Activated CD4-positive, alpha-beta T cell treated with anti-CD3 and anti-CD28 coated beads, Interleukin-2, amount 50 U/mL, for 48 hours (primary cell): ENCODE measurements around the gene CMTM8.

ENCODE experiments used
- DNase-seq, 2 experiments: peaks; one replicate each; pipeline ENCODE4 v3.0.0-alpha.2; 2020

Gene CMTM8

DNA sequence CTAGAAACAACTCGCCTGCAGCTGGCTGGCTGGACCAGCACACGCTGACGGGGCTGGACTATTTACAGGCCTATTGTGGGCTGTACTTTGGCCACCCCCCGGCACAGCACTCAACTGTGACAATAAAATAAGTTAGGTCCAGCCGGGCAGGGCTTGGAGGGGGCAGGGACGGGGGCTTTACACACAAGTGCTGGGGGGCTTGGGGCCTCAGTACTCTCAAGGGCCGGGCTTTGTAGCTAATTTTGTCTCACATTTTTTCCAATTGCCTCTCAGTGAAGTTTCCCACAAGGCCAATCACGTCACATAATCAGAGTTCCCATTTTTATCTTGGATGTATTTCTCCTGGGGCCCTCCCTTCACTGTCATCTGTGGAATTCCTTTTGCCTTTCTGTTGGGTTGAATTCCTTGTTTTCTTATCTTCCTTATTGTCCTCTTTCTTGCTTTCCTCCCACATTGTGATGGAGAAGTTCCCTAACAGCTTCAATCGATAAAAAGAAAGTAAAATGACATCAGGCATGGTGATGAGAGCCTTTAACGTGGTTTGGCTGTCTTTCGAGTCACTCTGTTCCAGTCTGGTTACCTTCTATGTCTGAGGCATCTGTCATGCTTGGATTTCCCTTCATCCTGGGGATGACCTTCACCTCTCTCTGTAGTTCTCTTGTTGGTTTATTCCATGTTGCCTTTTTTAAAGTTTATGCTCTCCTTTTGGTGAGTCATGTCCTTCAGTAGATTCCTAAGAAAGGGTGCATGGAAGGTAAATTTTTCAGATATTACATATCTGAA, 109.1 kb downstream of the CMTM8 start:
- no peak for DNase-seq

DNA sequence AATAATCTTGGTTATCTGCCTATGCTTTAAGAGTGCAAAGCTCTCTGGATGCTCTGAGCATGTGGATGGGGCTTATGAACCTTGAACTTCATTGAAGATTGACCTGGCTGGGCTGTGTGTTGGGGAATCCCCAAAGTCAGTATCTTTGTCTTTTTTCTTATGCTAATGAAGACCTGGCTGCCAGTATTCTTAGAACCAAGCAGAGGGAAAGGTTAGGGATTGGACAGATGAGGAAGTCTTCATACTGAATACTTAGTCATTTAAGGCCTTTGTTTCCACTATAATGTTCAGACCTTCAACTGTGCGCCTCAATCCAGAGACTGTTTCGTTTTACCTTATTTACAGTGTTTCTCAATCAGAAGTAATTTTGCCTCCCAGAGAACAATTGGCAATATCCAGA, 110.7 kb downstream of the CMTM8 start:
- DNase-seq: no peak

DNA sequence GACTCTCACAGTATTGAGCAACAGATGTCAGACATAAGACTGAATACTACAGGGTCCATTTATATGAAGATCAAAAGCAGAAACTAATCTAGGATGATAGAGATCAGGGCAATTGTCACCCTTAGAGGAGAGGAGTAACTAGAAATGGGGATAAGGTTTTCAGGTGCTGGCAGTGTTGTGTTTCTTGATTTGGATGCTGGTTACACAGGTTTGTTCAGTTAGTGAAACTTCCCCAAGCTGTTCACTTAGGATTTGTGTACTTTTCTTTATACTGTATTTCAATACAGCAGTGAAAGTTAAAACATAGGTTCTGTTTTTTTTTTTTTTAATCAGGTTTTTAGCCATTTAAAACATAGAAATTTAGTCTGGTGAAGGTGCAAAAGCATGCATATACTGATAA, 114.1 kb downstream of the CMTM8 start:
- no peak for DNase-seq

DNA sequence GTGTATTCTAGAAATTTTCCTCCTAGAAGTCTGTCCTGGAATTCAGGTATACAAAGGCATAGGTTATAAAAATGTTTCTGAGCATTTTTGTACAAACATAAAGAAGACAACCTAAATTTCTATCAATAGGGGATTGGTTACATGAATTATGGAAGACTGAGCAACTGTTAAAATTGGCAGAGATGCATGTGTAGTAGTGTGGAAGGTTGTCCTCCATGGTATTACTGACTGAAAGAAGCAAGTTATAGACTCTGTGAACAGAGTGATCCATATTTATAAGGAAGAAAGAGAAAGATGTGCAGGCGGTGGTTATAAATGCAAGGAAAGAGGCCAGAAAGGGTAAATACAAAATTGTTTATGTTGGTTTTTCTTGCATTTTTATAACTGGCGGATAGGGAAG, 114.9 kb downstream of the CMTM8 start:
- no peak for DNase-seq

DNA sequence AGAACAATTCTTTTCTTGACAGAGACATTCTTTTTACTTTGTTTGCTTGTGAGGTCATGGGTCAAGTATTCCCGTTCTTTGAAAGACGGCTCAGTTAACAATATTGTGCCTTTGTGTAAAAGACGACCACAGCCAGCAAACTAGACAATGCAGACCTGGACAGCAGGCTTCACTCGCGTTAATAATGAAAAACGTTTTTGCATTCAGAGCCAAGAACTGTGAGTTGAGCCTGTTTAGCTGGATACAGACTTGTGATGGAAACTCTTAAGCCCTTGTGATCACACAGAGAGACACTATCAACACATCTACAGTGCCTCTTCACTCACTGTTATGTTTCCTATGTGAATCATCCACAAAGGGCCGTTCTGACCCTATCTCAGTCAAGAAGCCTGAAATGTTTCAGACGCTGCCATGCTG, 115.9 kb downstream of the CMTM8 start:
- no peak for DNase-seq

DNA sequence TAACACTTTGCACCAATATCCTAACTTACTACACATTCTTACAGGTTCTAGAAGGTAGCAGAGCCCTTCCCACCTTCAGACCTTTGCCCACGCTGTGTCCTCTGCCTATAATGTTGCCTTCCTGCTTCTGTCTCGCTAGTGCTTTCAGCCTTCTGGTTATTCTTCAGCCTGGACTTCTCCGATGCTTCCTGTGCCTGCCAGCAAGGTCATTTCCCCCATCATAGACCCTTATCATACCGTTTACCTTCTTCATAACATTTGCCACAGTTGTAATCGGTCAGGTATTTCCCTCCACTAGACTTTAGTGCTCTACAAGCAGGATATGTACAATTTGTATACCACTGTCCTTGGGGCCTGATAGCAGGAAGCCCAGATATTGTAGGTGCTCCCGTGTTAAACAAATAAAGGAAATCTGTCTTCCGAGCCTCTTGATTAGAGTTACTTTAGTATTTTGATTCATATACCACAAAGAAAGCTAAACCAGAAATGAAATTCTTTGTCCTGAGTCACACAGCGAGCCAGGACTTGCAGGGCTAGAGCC, 117.3 kb downstream of the CMTM8 start:
- no peak for DNase-seq

DNA sequence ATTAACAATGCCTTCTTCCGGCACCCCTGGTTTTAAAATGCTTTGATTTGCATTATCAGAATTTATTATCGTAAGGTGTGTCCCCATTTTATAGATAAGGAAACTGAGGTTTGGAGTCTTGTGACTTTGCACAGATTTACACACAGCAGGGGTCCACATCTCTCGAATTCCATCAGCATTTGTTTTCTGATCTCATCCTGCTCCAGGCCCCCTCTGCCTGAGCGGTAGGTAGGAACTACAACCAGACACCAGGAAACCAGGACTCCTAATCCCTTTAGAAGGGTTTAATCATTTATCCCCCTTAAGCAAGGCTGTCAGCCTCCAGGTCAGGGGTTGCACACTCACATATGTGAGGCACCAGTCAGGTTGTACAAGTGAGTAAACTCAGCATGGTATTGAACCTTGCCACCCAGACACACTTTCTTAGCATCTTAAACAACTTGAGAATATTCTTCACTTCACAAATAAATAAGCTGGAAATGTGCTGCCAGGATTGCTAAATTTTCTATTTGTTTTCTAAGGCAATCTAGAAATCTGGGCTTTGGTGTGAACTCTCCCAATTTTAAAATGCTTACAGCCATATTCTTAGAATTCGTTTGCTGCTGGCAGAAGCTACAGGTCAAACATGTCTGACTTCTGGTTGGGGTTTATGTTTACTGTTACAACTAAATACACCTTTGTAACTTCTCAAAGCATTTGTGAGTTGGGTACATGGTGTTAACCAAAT, 121.4 kb downstream of the CMTM8 start:
- no peak for DNase-seq

DNA sequence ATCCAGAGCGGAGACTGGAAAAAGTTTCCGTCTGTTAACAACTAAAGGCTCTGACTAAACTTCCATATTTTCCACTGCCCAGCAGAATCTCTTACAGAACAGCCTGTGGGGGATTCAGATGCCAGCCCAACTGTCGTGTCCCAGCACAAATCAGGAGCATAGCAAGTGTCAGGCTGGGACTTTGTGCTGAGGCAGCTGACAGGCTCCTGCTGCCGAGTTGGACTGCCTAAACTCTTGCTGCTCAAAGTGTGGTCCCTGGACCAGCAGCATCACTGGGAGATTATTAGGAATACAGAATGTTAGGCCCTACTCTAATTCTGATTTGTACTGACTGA, 122.0 kb downstream of the CMTM8 start:
- no peak for DNase-seq

DNA sequence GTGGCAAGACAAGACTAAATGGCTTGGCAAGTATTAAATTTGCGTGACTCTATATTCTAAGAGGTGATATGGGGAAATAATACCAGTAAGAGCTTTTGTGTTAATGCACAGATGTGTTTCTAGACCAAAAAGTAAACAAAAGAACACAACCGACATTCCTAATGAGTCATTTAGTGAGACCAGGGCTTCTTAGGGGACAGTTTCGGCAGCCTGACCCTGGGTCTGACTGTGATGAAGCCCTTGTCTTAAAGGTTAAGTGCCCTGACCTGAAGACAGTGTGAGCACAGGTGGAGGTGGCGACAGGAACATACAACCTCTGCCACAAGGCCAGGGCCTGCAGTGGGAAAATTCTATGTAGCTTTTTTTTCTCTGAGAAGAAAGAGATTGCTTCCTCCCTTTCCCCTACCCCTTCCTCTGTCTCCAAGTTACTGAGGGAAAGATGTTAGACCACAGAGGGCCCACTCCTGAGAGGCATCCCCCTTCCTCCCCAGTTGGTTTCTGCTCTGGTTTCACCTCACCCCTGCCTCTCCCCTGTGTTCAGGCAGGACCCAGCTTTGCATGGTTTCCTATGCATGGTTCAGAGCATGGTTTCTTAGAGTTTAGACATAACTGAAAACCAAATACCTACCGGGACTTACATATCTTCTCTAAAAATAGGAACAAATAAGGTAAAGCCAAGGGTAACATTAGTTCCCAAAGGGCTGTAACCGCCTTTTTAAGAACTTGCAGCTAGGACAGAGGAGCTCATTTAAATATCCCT, 128.3 kb downstream of the CMTM8 start:
- no peak for DNase-seq

DNA sequence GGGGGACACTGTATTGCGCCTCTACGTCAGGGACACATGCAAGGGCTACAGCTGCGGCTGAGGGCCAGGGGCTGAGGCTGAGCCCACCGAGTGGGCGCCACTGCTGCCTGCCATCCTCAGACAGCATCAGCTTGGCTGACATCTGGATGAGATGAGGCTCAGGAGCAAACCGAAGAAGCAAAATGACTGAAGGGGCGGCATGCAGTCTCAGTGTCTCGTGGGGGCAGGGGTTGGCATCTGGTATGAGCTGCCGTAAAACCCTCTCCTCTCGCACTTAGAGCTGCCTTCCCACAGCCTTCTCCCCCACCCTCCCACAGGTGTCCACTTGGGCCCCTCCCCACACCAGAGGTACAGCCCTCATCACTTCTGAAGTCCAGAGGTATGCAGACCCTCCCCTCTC, 129.0 kb downstream of the CMTM8 start:
- DNase-seq: no peak

DNA sequence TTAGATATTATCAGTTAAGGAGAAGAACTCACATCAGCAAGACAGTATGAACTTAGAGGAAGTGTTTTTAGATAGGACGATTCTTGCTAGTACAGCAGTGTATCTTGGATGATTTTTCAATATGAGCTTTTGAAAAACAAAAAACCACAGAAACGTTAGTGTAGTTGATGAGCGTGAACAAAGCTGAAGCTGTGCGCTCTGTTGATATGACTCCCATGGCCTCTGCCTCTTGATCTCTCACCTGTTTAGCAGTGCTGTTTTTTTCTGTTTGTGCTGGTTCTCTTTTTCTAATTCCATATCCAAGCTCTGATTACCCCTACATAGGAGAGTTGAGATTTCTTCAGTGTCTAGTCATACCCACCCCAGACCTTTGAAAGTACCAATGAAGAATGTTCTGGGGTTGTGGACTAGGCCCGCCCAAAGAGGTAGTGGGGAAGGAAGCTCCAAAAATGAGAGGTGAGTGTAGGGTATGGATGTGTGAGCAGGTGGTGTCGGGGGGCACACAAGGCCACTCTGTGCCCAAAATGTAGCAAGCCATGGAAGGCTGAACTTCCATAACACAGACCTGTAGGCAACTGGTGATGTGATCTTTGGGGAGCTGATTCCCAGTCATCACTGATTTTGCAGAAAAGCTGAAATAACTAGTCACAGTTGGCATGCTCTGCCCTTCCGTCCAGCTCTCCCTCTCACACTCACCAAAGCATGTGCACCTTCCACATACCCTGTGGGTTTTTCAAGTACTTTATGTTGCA, 133.2 kb downstream of the CMTM8 start:
- DNase-seq: no peak

DNA sequence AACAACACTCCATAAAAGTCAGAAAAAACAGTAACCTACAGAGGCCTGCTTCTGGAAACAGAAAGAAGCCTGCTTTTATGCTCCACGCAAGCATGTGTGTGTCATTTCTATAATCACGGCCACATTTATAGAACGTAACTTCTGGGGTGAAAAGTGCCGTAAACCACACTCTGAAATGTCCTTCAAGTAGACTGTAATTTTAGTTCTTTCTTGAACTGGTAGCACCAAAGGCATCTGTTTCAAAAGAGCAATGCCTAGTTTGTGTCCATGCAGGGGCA, 133.7 kb downstream of the CMTM8 start:
- no peak for DNase-seq

DNA sequence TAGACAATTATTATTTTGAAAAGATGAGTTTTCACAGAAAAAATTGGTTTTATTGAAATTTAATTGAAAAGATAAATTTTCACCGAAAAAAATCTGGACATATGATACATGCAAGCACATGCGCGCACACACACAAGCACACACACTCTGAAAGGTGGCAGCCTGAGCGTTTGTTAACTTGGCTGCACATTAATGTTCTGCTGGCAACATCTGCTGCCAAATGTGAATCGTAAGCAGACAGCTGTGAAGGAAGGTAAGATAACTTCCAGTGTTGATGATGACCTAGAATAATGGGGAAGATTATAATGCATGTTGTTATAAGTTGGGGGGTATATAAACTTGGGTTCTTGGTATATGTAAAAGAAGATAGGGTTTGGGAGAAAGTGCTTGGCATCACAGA, 134.8 kb downstream of the CMTM8 start:
- no peak for DNase-seq

DNA sequence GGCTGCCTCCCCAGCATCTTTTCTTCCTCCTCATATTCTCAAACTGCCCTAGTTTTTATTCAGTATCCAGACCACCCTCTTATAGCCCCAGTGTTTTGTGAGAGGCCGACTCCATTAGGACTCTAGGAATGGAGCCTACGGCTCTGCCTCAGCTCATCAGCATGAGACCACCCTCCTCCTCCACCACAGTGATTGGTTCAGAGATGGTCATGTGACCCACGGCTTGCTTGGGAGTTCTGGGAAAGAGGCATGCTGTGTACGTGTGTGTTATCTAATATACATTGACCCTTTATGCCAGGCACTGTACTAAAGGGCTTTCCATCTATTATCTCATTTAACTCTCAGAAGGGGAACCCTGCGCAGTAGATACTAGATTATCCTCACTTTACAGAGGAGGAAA, 135.4 kb downstream of the CMTM8 start:
- DNase-seq: no peak

DNA sequence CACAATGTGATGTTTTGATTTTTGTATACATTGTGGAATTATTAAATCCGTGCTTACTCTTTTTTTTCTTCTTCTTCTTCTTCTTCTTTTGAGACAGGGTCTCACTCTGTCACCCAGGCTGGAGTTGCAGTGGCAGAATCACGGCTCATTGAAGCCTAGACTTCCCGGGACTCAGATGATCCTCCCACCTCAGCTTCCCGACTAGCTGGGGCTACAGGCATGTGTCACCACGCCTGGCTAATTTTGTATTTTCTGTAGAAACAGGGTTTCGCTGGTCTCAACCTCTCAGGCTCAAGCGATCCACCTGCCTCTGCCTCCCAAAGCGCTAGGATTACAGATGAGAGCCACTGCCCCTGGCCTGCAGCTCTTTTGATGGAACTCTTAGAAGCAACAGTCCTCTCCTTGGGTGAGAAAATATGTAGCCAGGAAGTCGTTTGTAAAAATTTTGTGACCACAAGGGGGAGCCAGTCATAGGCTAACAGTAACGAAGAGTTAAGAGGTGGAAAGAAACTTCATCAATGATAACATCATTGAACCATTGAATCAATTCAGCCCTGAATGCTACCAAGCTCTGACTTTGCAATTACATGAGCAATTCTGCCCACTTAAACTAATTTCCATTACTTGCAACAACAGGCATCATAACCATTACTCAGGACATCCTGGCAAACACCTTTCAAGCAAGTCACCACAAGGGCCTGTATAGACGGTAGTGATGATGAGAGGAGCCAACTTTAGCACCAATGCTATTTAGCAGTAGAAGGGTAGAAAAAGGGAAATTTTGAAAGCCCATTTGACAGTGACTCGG, 136.5 kb downstream of the CMTM8 start:
- peak; percentile 53 to 67 for DNase-seq

DNA sequence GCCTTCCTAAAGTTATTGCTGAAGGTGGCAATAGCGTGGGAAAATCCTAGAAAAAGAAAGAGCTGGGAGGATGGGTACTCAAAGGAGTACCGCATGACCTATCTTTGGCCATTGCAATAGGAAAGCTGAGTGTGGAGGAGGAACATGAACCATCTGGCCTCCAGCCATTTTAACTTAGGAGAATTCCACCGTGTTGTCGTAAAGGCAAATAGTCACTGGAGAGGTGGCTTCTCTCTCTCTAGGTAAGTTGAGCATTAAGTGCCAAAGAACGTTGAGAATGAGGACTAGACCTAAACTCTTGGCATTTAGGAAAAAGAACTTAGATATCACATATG, 137.1 kb downstream of the CMTM8 start:
- DNase-seq: no peak

DNA sequence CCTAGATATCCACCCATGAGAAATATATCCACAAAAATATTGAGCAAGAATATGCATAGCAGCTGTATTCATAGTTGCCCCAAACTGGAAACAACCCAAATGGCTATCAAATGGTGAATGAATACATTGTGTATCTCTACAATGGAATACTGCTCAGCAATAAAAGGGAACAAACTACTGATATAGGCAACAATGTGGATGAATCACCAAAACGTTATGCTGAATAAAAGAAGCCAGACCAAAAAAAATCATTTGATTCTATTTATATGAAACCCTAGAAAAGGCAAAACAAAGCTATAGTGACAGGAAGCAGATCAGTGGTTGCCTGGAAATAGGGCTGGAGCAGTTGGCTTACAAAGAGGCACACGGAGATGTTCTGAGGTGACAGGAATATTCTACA, 137.6 kb downstream of the CMTM8 start:
- DNase-seq: no peak

DNA sequence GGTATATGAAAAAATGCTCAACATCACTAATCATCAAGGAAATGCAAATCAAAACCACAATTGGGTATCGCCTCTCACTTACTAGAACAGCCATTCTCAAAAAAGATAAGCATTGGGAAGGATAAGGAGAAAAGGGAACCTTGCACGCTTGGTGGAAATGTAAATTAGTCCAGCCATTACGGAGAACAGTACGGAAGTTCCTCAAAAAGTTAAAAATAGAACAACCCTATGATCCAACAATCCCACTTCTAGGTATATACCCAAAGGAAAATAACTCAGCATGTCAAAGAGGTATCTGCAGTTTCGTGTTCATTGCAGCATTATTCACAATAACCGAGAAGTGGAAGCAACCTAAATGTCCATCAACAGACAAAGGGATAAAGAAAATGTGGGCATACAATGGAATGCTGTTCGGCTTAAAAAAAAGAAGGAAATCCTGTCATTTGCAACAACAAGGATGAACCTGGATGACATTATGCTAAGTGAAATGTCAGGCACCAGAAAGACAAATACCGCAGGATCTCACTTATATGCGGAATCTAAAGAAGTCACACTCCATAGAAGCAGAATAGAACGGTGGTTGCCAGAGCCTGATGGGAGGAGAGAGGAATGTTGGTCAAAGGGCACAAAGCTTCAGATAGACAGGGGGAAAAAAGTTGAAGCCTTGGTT, 141.5 kb downstream of the CMTM8 start:
- no peak for DNase-seq

DNA sequence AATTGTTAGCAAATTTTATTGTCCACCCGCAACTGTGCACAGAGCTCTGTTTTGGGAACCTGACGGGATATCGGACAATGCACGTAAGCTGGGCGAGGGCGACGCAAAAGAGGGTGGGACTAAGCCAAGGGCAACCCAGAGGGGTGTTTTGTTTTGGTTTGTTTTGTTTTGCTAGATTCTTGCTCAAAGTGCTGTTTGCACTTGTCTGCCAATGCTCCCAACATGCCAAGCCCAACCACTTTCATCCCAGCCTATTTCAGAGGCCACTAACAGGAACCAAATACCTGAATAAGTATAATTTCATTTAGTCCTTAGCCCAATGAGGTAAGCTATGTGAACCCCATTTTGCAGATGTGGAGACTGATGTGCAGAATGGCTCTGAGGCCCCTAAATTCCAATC, 143.4 kb downstream of the CMTM8 start:
- DNase-seq: no peak

DNA sequence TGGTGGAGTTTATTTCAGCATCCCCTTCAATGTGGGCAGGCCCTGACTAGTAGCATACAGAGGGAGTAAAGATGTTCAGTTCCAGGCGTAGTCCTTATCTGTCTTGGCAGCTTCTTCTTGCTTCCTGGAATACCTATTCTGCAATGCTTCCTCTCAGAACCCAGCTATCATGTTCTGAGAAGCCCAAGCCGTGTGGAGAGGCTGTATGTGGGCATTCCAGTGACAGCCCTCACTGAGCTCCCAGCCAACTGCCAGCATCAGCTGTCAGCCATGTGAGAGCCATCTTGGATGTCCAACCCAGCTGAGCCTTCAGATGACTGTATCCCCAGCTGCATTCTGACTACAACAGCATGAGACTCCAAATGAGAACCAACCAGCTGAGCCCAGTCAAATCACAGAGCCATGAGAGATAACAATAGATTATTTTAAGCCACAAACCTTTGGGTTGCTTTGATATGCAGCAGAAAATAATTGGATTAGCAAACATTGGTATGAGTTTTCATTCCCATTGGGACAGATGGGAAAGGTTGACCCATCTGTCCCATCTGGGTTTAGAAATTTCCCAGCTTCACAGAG, 144.7 kb downstream of the CMTM8 start:
- no peak for DNase-seq

DNA sequence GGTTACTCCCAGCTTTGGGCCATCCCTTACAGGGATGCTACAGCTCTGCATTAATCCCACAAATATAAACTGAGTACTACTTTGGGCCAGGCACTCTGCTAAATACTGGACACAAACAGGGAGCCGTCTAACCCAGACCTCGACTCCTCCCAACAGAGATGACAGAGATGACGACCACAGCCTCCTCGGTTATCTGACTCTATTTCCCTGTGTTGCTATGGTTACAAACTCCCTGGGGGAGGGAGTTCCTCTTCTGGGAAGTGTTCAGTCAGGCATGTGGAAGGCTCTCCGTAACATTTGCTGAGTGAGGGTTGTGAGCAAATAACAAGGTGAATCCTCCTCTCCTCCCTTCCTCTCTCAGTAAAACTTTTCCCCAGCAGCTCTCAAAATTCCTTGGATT, 146.5 kb downstream of the CMTM8 start:
- DNase-seq: no peak

DNA sequence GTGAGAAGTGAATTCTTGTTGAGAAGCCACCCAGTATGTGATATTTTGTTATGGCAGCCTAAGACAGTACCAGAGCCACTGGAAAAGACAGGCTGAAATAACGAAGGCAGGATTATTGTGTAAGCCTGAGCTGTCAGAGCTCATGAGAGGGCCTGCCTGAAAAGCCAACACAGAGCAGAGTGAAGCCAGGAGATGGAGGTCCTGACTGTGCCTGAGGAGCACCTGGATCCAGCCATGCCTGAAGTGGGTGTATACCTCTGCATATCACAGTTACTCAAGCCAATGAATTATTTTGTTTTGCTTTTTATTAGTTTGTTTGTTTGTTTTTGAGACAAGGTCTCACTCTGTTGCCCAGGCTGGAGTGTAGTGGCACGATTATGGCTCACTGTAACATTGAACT, 149.0 kb downstream of the CMTM8 start:
- no peak for DNase-seq
